SK-N-SH treated with all-trans-retinoic acid at 6 μM for 48 hours (cell line): ENCODE measurements around the gene TNIP1.

Source experiments
- ARNTL ChIP-seq: fragments of 450-650 bp; formaldehyde crosslinking; IDR thresholded peaks from 2 replicates; pipeline ENCODE4 v1.5.0; 2020; ENCODE audit warnings: low read depth, mild to moderate bottlenecking, moderate library complexity, borderline replicate concordance
- CSDC2 ChIP-seq: fragments of 250-450 bp; sonication (Bioruptor Pico); IDR thresholded peaks from 2 replicates; pipeline ENCODE4 v1.5.0; 2020; ENCODE audit warnings: mild to moderate bottlenecking, moderate library complexity
- GLIS3 ChIP-seq: fragments of 250-450 bp; sonication (Bioruptor Pico); IDR thresholded peaks from 2 replicates; pipeline ENCODE4 v1.5.0; 2020; ENCODE audit warnings: mild to moderate bottlenecking, moderate library complexity
- PPARA ChIP-seq: fragments of 250-450 bp; sonication (Bioruptor Pico); IDR thresholded peaks from 2 replicates; pipeline ENCODE4 v1.5.0; 2020; ENCODE audit warnings: mild to moderate bottlenecking, borderline replicate concordance
- ZC3H10 ChIP-seq: fragments of 250-450 bp; sonication (Bioruptor Pico); IDR thresholded peaks from 2 replicates; pipeline ENCODE4 v1.5.1; 2021; ENCODE audit warnings: mild to moderate bottlenecking, moderate library complexity
- ZFP30 ChIP-seq: fragments of 450-650 bp; formaldehyde crosslinking; IDR thresholded peaks from 2 replicates; pipeline ENCODE4 v1.5.0; 2022; ENCODE audit warnings: mild to moderate bottlenecking, moderate library complexity
- ZNF70 ChIP-seq: fragments of 450-650 bp; formaldehyde crosslinking; IDR thresholded peaks from 2 replicates; pipeline ENCODE4 v1.5.0; 2020; ENCODE audit warnings: mild to moderate bottlenecking, moderate library complexity
- ZNF8 ChIP-seq: fragments of 450-650 bp; formaldehyde crosslinking; IDR thresholded peaks from 2 replicates; pipeline ENCODE4 v1.5.0; 2020; ENCODE audit warnings: mild to moderate bottlenecking, moderate library complexity
- TF ChIP-seq, protein P1 (sequence below): fragments of 250-450 bp; sonication (Bioruptor Pico); IDR thresholded peaks from 2 replicates; pipeline ENCODE4 v1.8.0; 2020; ENCODE audit warnings: mild to moderate bottlenecking, moderate library complexity, borderline replicate concordance
- TF ChIP-seq, protein P2 (sequence below): fragments of 250-450 bp; sonication (Bioruptor Pico); IDR thresholded peaks from 2 replicates; pipeline ENCODE4 v1.5.1; 2021; ENCODE audit warnings: mild to moderate bottlenecking, moderate library complexity
- TF ChIP-seq, protein P3 (sequence below): fragments of 250-450 bp; sonication (Bioruptor Pico); IDR thresholded peaks from 2 replicates; pipeline ENCODE4 v1.5.1; 2020; ENCODE audit warnings: low read depth, mild to moderate bottlenecking, moderate library complexity

DNA sequence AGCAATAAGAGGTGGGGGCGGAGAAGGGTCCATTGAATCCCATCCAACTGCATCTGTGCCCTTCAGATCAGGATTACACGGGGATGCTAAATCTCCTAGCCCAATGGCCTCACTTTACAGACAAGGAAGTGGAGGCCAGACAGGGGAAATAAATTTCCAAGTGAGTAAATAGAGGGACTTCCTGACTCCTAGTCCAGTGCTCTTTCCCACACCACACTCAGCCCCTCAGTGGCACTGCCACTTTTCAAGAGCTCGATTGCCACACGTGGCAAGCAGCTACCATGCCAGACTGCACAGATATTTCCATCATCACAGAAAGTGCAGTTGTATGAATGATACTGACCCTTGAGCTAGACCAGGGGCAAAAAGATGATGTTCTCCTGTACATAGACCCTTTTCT is 8.2 kb upstream of the TNIP1 start:
- TF ChIP-seq ZFP30 (no peak), ZC3H10 (CRISPR knock-in tag) (no peak), ARNTL (CRISPR knock-in tag) (no peak), ZNF70 (CRISPR knock-in tag) (no peak), CSDC2 (no peak), ZNF8 (CRISPR knock-in tag) (no peak), GLIS3 (no peak), PPARA (CRISPR knock-in tag) (no peak)
- TF ChIP-seq, protein P1, sequence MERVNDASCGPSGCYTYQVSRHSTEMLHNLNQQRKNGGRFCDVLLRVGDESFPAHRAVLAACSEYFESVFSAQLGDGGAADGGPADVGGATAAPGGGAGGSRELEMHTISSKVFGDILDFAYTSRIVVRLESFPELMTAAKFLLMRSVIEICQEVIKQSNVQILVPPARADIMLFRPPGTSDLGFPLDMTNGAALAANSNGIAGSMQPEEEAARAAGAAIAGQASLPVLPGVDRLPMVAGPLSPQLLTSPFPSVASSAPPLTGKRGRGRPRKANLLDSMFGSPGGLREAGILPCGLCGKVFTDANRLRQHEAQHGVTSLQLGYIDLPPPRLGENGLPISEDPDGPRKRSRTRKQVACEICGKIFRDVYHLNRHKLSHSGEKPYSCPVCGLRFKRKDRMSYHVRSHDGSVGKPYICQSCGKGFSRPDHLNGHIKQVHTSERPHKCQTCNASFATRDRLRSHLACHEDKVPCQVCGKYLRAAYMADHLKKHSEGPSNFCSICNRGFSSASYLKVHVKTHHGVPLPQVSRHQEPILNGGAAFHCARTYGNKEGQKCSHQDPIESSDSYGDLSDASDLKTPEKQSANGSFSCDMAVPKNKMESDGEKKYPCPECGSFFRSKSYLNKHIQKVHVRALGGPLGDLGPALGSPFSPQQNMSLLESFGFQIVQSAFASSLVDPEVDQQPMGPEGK (CRISPR knock-in tag), result no peak
- TF ChIP-seq, protein P2, sequence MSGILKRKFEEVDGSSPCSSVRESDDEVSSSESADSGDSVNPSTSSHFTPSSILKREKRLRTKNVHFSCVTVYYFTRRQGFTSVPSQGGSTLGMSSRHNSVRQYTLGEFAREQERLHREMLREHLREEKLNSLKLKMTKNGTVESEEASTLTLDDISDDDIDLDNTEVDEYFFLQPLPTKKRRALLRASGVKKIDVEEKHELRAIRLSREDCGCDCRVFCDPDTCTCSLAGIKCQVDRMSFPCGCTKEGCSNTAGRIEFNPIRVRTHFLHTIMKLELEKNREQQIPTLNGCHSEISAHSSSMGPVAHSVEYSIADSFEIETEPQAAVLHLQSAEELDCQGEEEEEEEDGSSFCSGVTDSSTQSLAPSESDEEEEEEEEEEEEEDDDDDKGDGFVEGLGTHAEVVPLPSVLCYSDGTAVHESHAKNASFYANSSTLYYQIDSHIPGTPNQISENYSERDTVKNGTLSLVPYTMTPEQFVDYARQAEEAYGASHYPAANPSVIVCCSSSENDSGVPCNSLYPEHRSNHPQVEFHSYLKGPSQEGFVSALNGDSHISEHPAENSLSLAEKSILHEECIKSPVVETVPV (CRISPR knock-in tag), result no peak
- TF ChIP-seq, protein P3, sequence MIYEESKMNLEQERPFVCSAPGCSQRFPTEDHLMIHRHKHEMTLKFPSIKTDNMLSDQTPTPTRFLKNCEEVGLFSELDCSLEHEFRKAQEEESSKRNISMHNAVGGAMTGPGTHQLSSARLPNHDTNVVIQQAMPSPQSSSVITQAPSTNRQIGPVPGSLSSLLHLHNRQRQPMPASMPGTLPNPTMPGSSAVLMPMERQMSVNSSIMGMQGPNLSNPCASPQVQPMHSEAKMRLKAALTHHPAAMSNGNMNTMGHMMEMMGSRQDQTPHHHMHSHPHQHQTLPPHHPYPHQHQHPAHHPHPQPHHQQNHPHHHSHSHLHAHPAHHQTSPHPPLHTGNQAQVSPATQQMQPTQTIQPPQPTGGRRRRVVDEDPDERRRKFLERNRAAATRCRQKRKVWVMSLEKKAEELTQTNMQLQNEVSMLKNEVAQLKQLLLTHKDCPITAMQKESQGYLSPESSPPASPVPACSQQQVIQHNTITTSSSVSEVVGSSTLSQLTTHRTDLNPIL (CRISPR knock-in tag), result no peak
